Nephron (organoid): ENCODE data around the gene KMT2C.
"Not testable (repeated sequence)": the region's sequence is repeated elsewhere in the genome, so short reads cannot be mapped to it uniquely, and the experiment has no call there.

Source experiments
- H3K27ac Mint-ChIP-seq, 3 experiments: 2 replicates each; pipeline ENCODE4 v1.8.0; 2020; ENCODE audit warnings: mixed read lengths in 3 of 3, mild to moderate bottlenecking in 2 of 3, moderate library complexity in 1 of 3
- H3K27me3 Mint-ChIP-seq: 2 replicates; pipeline ENCODE4 v1.8.0; 2021; ENCODE audit warnings: low read depth, mild to moderate bottlenecking, moderate library complexity, mixed read lengths
- H3K36me3 Mint-ChIP-seq: 2 replicates; pipeline ENCODE4 v1.8.0; 2020; ENCODE audit warnings: low read depth, mixed read lengths
- H3K4me1 Mint-ChIP-seq: 2 replicates; pipeline ENCODE4 v1.8.0; 2020; ENCODE audit warnings: mixed read lengths
- H3K4me3 Mint-ChIP-seq, 3 experiments: 2 replicates each; pipeline ENCODE4 v1.8.0; 2020; ENCODE audit warnings: mild to moderate bottlenecking in 3 of 3, mixed read lengths in 3 of 3, moderate library complexity in 2 of 3
- H3K9me3 Mint-ChIP-seq: 2 replicates; pipeline ENCODE4 v1.8.0; 2020; ENCODE audit warnings: mixed read lengths
- CTCF ChIP-seq, 3 experiments: fragments of 200-600 bp; sonication (generic); IDR thresholded peaks; one replicate each; pipeline ENCODE4 v1.5.0; 2021; ENCODE audit warnings: antibody characterized with exemption in 3 of 3; ENCODE audit not compliant: unreplicated experiment in 3 of 3

KMT2C gene

GRCh38 chr7:152442330-152442835 is 6.6 kb upstream of the KMT2C start:
- H3K9me3 Mint-ChIP-seq: no peaks in the 10 kb centered on the region
- H3K4me1 Mint-ChIP-seq: peaks cover 9% of the 10 kb centered on the region

GRCh38 chr7:152441810-152442209 is 6.0 kb upstream of the KMT2C start:
- H3K4me1 Mint-ChIP-seq: peaks cover 14% of the 10 kb centered on the region
- H3K4me3 Mint-ChIP-seq, H3K9me3 Mint-ChIP-seq, H3K36me3 Mint-ChIP-seq, H3K27ac Mint-ChIP-seq, H3K27me3 Mint-ChIP-seq: not testable (repeated sequence)

More at GRCh38 chr7:152442330-152442835, 6.6 kb upstream of the KMT2C start:
- H3K27ac Mint-ChIP-seq: no peak overlapping the region
- no peaks in the 10 kb centered on the region for H3K27me3 Mint-ChIP-seq
- H3K4me3 Mint-ChIP-seq: no peak overlapping the region
- no peak for TF ChIP-seq CTCF (IDR thresholded peaks at IDR 0.05; ENCODE audit: unreplicated experiment in 3 of 3)
- no peaks in the 10 kb centered on the region for H3K36me3 Mint-ChIP-seq

GRCh38 chr7:152441168-152441567 is 5.4 kb upstream of the KMT2C start:
- Mint-ChIP-seq H3K27ac (peak overlapping the region in 1 of 3 experiments; percentile 59), H3K4me1 (peaks cover 14% of the 10 kb centered on the region), H3K4me3 (peak overlapping the region in 1 of 3 experiments; percentile 19)
- not testable (repeated sequence) for H3K9me3 Mint-ChIP-seq, H3K27me3 Mint-ChIP-seq, H3K36me3 Mint-ChIP-seq

- not testable (repeated sequence) for H3K36me3 Mint-ChIP-seq, H3K9me3 Mint-ChIP-seq, H3K27me3 Mint-ChIP-seq
- H3K4me3 Mint-ChIP-seq: peak overlapping the region in 2 of 3 experiments; percentile 44 to 92
- peak overlapping the region in 2 of 3 experiments; percentile 45 to 97 for H3K27ac Mint-ChIP-seq
- peaks cover 27% of the 10 kb centered on the region for H3K4me1 Mint-ChIP-seq
Measured at GRCh38 chr7:152438017-152438416, 2.2 kb upstream of the KMT2C start.

- H3K36me3 Mint-ChIP-seq, H3K27me3 Mint-ChIP-seq, H3K9me3 Mint-ChIP-seq: not testable (repeated sequence)
- peaks cover 27% of the 10 kb centered on the region for H3K4me1 Mint-ChIP-seq
- peak overlapping the region; percentile 95 to 99 (median 97) for H3K27ac Mint-ChIP-seq
- H3K4me3 Mint-ChIP-seq: peak overlapping the region; percentile 85 to 93 (median 92)
Measured at GRCh38 chr7:152436931-152437575, 1.2 kb upstream of the KMT2C start.

- TF ChIP-seq CTCF (IDR thresholded peaks at IDR 0.05; ENCODE audit: unreplicated experiment in 3 of 3): no peak
- H3K27me3 Mint-ChIP-seq: no peaks in the 10 kb centered on the region
- H3K4me3 Mint-ChIP-seq: peak overlapping the region; percentile 85 to 93 (median 92)
- H3K4me1 Mint-ChIP-seq: peaks cover 34% of the 10 kb centered on the region
- no peaks in the 10 kb centered on the region for H3K9me3 Mint-ChIP-seq
- H3K27ac Mint-ChIP-seq: peak overlapping the region; percentile 95 to 99 (median 97)
- H3K36me3 Mint-ChIP-seq: no peaks in the 10 kb centered on the region
Measured at GRCh38 chr7:152436111-152436930, 518 bp upstream of the KMT2C start.

GRCh38 chr7:152434511-152435383 is 1.1 kb downstream of the KMT2C start:
- Mint-ChIP-seq H3K4me3 (peak overlapping the region; percentile 96 to 98 (median 97)), H3K4me1 (peaks cover 44% of the 10 kb centered on the region), H3K27ac (peak overlapping the region; percentile 93 to 96 (median 95))
- H3K36me3 Mint-ChIP-seq, H3K27me3 Mint-ChIP-seq, H3K9me3 Mint-ChIP-seq: not testable (repeated sequence)

GRCh38 chr7:152433721-152434490 is 1.9 kb downstream of the KMT2C start:
- H3K27me3 Mint-ChIP-seq, H3K36me3 Mint-ChIP-seq, H3K9me3 Mint-ChIP-seq: not testable (repeated sequence)
- Mint-ChIP-seq H3K27ac (peak overlapping the region; percentile 93 to 96 (median 95)), H3K4me1 (peaks cover 47% of the 10 kb centered on the region), H3K4me3 (peak overlapping the region; percentile 96 to 98 (median 97))

GRCh38 chr7:152432735-152433134 is 3.1 kb downstream of the KMT2C start:
- H3K36me3 Mint-ChIP-seq, H3K9me3 Mint-ChIP-seq, H3K27me3 Mint-ChIP-seq: not testable (repeated sequence)
- Mint-ChIP-seq H3K4me3 (peak overlapping the region; percentile 96 to 98 (median 97)), H3K4me1 (peaks cover 48% of the 10 kb centered on the region), H3K27ac (peak overlapping the region in 2 of 3 experiments; percentile 95 to 96)
